IMR-90 (cell line): ENCODE results near the gene GLRX3. TPM values are rescaled to one million over a fixed set of nuclear protein-coding genes. Genes with fewer than 3 reads are reported as not detected.
A peak's percentile ranks its signal among the peaks of the same experiment; 100 is the strongest.

Source experiments
- ATAC-seq: fragments of 200-7000 bp; cut with Tn5 transposase; 2 replicates; pipeline ENCODE4 v1.9.1; 2020; ENCODE audit warnings: low read depth, mild to moderate bottlenecking, moderate library complexity
- BruUV-seq: library from RNA; stranded (reverse); fragments of 400-500 nt; replicated peaks from 2 replicates; lab custom pipeline; 2021; lab: Mats Ljungman, UMichigan
- CTCF ChIA-PET: fragments of 300-600 bp; formaldehyde crosslinking; extraction: SDS; loops from one replicate; lab custom pipeline; 2021; ENCODE audit warnings: antibody characterized with exemption; lab: Yijun Ruan, JAX
- POLR2A ChIA-PET: fragments of 300-600 bp; sonication (Branson Sonifier 250); formaldehyde crosslinking; loops from one replicate; lab custom pipeline; 2022; ENCODE audit warnings: antibody characterized with exemption; ENCODE audit not compliant: unreplicated experiment; lab: Charles Lee
- DNase-seq: peaks from one replicate; pipeline ENCODE4 v3.0.0; 2013
- H2AFZ ChIP-seq: replicated peaks from 2 replicates; pipeline ENCODE3; 2013; ENCODE audit warnings: low read length, mild to moderate bottlenecking; ENCODE audit not compliant: poor library complexity
- H2AK5ac ChIP-seq: 2 replicates; pipeline ENCODE4 v1.6.1; 2013; ENCODE audit warnings: low read depth, low read length, inconsistent platforms
- H2AK9ac ChIP-seq: replicated peaks from 2 replicates; pipeline ENCODE3; 2013; ENCODE audit warnings: mild to moderate bottlenecking, low read depth, low read length, moderate library complexity; ENCODE audit not compliant: poor library complexity
- H2BK120ac ChIP-seq: 2 replicates; pipeline ENCODE4 v1.6.1; 2013; ENCODE audit warnings: low read depth, low read length, inconsistent platforms
- H2BK15ac ChIP-seq: 3 replicates; pipeline ENCODE4 v1.6.1; 2013; ENCODE audit warnings: low read depth, low read length, inconsistent platforms
- H2BK20ac ChIP-seq: 2 replicates; pipeline ENCODE4 v1.6.1; 2013; ENCODE audit warnings: low read depth, mild to moderate bottlenecking, inconsistent platforms, low read length, moderate library complexity
- H2BK5ac ChIP-seq: 2 replicates; pipeline ENCODE4 v1.6.1; 2013; ENCODE audit warnings: mild to moderate bottlenecking, low read depth, low read length, inconsistent platforms; ENCODE audit not compliant: poor library complexity, severe bottlenecking
- H3K14ac ChIP-seq: replicated peaks from 2 replicates; pipeline ENCODE4 v1.6.1; 2013; ENCODE audit warnings: low read depth, low read length, inconsistent platforms
- H3K18ac ChIP-seq: 2 replicates; pipeline ENCODE4 v1.6.1; 2013; ENCODE audit warnings: low read depth, low read length, control low read depth
- H3K23ac ChIP-seq: 2 replicates; pipeline ENCODE4 v1.6.1; 2013; ENCODE audit warnings: low read depth, low read length, inconsistent platforms
- H3K27ac ChIP-seq: 2 replicates; pipeline ENCODE4 v1.5.1; 2013; ENCODE audit warnings: mild to moderate bottlenecking, control low read depth, low read length; ENCODE audit not compliant: insufficient read depth
- H3K27me3 ChIP-seq: 2 replicates; pipeline ENCODE4 v1.6.1; 2013; ENCODE audit warnings: low read length; ENCODE audit not compliant: control insufficient read depth, insufficient read depth
- H3K36me3 ChIP-seq: 2 replicates; pipeline ENCODE4 v1.6.1; 2013; ENCODE audit warnings: low read length, mixed read lengths; ENCODE audit not compliant: control insufficient read depth, insufficient read depth
- H3K4ac ChIP-seq: 2 replicates; pipeline ENCODE4 v1.6.1; 2013; ENCODE audit warnings: low read depth, low read length, inconsistent platforms
- H3K4me1 ChIP-seq: 2 replicates; pipeline ENCODE4 v1.6.1; 2013; ENCODE audit warnings: low read length, mixed read lengths; ENCODE audit not compliant: control insufficient read depth, insufficient read depth
- H3K4me2 ChIP-seq: 2 replicates; pipeline ENCODE4 v1.6.1; 2013; ENCODE audit warnings: low read depth, mild to moderate bottlenecking, control low read depth, low read length, moderate library complexity
- H3K4me3 ChIP-seq: 2 replicates; pipeline ENCODE4 v1.5.1; 2013; ENCODE audit warnings: low read depth, mild to moderate bottlenecking, control low read depth, low read length, moderate library complexity; ENCODE audit not compliant: insufficient read depth
- H3K56ac ChIP-seq: 2 replicates; pipeline ENCODE4 v1.6.1; 2013; ENCODE audit warnings: low read length, inconsistent platforms; ENCODE audit not compliant: insufficient read depth; ENCODE audit errors: extremely low read depth
- H3K79me1 ChIP-seq, 2 experiments: 2 replicates each; pipeline ENCODE4 v1.6.1; 2013; ENCODE audit warnings: low read length in 2 of 2, inconsistent platforms in 1 of 2, low read depth in 1 of 2
- H3K9ac ChIP-seq: 2 replicates; pipeline ENCODE4 v1.6.1; 2013; ENCODE audit warnings: low read depth, low read length, control low read depth
- H3K9me1 ChIP-seq: 2 replicates; pipeline ENCODE4 v1.6.1; 2013; ENCODE audit warnings: low read length, inconsistent platforms; ENCODE audit not compliant: insufficient read depth
- H3K9me3 ChIP-seq: 2 replicates; pipeline ENCODE4 v1.6.1; 2013; ENCODE audit warnings: low read length; ENCODE audit not compliant: control insufficient read depth, insufficient read depth
- H4K20me1 ChIP-seq: 2 replicates; pipeline ENCODE4 v1.6.1; 2013; ENCODE audit warnings: low read length, inconsistent platforms; ENCODE audit not compliant: insufficient read depth
- H4K5ac ChIP-seq: 2 replicates; pipeline ENCODE4 v1.6.1; 2013; ENCODE audit warnings: mild to moderate bottlenecking, low read depth, low read length, control low read depth
- H4K8ac ChIP-seq, 2 experiments: 2 replicates each; pipeline ENCODE4 v1.6.1; 2013; ENCODE audit warnings: low read depth in 2 of 2, low read length in 2 of 2, control low read depth in 1 of 2, inconsistent platforms in 1 of 2
- H4K91ac ChIP-seq: 2 replicates; pipeline ENCODE4 v1.6.1; 2013; ENCODE audit warnings: low read depth, low read length, inconsistent platforms; ENCODE audit not compliant: insufficient read depth
- BHLHE40 ChIP-seq: fragments of 150-350 bp; IDR thresholded peaks from 2 replicates; pipeline ENCODE4 v1.6.1; 2016; ENCODE audit warnings: mild to moderate bottlenecking, low read depth, low read length
- CHD1 ChIP-seq: IDR thresholded peaks from 2 replicates; pipeline ENCODE4 v1.6.1; 2012; ENCODE audit warnings: low read depth, low read length, improper control_type of control experiment
- FOS ChIP-seq: fragments of 150-350 bp; IDR thresholded peaks from 2 replicates; pipeline ENCODE4 v1.6.1; 2016; ENCODE audit warnings: low read depth, low read length
- MAFK ChIP-seq: IDR thresholded peaks from 2 replicates; pipeline ENCODE4 v1.6.1; 2012; ENCODE audit warnings: low read depth, low read length, improper control_type of control experiment
- NFE2L2 ChIP-seq: fragments of 150-350 bp; IDR thresholded peaks from 2 replicates; pipeline ENCODE4 v1.6.1; 2016; ENCODE audit warnings: low read depth, mild to moderate bottlenecking, low read length
- RCOR1 ChIP-seq: IDR thresholded peaks from 2 replicates; pipeline ENCODE4 v1.6.1; 2012; ENCODE audit warnings: mild to moderate bottlenecking, low read length, improper control_type of control experiment; ENCODE audit not compliant: insufficient replicate concordance
- USF2 ChIP-seq: fragments of 150-350 bp; IDR thresholded peaks from 2 replicates; pipeline ENCODE4 v1.6.1; 2017; ENCODE audit warnings: mild to moderate bottlenecking, antibody characterized with exemption, low read length, low read depth
- WGBS, 2 experiments: methylation state at CpG; one replicate each; pipeline versions ENCODE4 v1.1.5 to v1.1.7; 2013; ENCODE audit warnings: missing lambda C conversion rate in 2 of 2; ENCODE audit not compliant: insufficient read length in 1 of 2; ENCODE audit errors: extremely low coverage in 2 of 2; 5-methylcytosine and 5-hydroxymethylcytosine counted together
- dilution Hi-C: fragments of 300-500 bp; cut with HindIII; formaldehyde crosslinking; loops from one replicate; pipeline ENCODE4 v1.14.3; 2018; ENCODE audit warnings: low sequenced_read_pairs; ENCODE audit not compliant: unreplicated experiment
- in situ Hi-C: fragments of 300-500 bp; cut with MboI; formaldehyde crosslinking; loops from 3 replicates; pipeline ENCODE4 v1.14.3; 2019; ENCODE audit warnings: low sequenced_read_pairs, inconsistent platforms, mixed read lengths
- intact Hi-C: fragments of 100-400 bp; cut with micrococcal nuclease; formaldehyde crosslinking; loops from 2 replicates; pipeline ENCODE4 v1.10.0; 2022
- polyA plus RNA-seq, 3 experiments: library from polyadenylated mRNA; depleted of rRNA; stranded (reverse); fragments of >200 nt; gene quantifications; 2 replicates each; pipeline ENCODE4 v1.2.3, GENCODE V29; 2012; ENCODE audit warnings: low replicate concordance in 1 of 3
- total RNA-seq: library from RNA; depleted of rRNA; stranded (reverse); fragments of >200 nt; gene quantifications from 2 replicates; pipeline ENCODE4 v1.2.3, GENCODE V29; 2012
- TF ChIP-seq, protein P1 (sequence below): conservative IDR thresholded peaks from 2 replicates; pipeline ENCODE4 v1.5.1; 2012; ENCODE audit warnings: mild to moderate bottlenecking, low read depth, low read length, improper control_type of control experiment
- TF ChIP-seq, protein P2 (sequence below): fragments of 150-350 bp; IDR thresholded peaks from 2 replicates; pipeline ENCODE4 v1.6.1; 2016; ENCODE audit warnings: low read depth, mild to moderate bottlenecking, low read length, moderate library complexity, borderline replicate concordance

Gene GLRX3
- total and polyA plus RNA-seq, 2 of the 4 experiments (the other 2 are of a cell fraction) = 78.7 to 81.7 TPM

DNA sequence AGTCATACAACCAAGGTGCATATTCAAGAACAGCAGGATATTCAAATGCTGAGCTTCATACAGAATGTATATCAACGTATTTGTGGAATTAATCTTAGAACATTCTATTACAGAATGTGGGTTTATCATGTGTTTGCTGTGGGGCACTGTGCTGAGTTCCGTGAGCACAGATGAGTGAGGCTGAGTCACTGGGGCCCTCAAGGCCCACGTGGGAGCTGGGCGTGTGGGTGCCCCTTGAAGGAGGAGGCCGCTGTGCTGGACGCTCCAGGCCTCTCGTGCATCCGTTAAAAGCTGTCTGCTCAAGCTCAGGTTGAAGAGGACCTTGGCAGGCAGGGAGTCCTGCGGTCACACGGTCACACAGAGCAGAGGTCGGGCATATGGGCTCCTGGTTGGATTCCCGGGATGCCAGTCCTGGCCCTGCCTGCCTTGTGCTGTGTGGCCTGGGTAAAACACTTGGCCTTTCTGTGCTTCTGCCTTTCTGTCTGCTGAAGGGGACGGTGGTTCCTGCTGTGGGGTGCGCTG lies 70.1 kb downstream of the GLRX3 start:
- no peak overlapping the region for H2BK15ac ChIP-seq
- no peak overlapping the region for H3K18ac ChIP-seq
- H4K5ac ChIP-seq = no peak overlapping the region
- no peak overlapping the region for H2AK9ac ChIP-seq
- H3K9me1 ChIP-seq = no peaks in the 10 kb centered on the region
- dilution Hi-C loops (no loop called here), intact Hi-C loops (loop anchor here (5.0 kb wide), 1 partner anchor 1581 kb away; no protein-coding TSS in a partner anchor), in situ Hi-C loops (no loop called here)
- ChIA-PET POLR2A (no interaction called here), CTCF (no interaction called here)
- H3K9me3 ChIP-seq = no peaks in the 10 kb centered on the region
- no peak overlapping the region for H3K23ac ChIP-seq
- no peak overlapping the region for H2AFZ ChIP-seq
- WGBS, 2 experiments = 73% methylated on average over 4 of the region's 14 CpGs; no CpG with 5 or more reads in 1 of the 2 experiments
- H3K14ac ChIP-seq = no peak overlapping the region
- ATAC-seq (peak; percentile 25; the same call in 1 of the 2 replicates), DNase-seq (no peak)
- no peaks in the 10 kb centered on the region for H3K79me1 ChIP-seq
- no peak overlapping the region for H2BK20ac ChIP-seq
- H3K27ac ChIP-seq = no peak overlapping the region
- no peak overlapping the region for H3K56ac ChIP-seq
- H2BK120ac ChIP-seq = no peak overlapping the region
- no peak overlapping the region for H4K8ac ChIP-seq
- H4K91ac ChIP-seq = no peak overlapping the region
- H3K4me3 ChIP-seq = no peak overlapping the region
- no peaks in the 10 kb centered on the region for H3K4me1 ChIP-seq
- H3K9ac ChIP-seq = no peak overlapping the region
- BruUV-seq = no TSS peak
- no peaks in the 10 kb centered on the region for H4K20me1 ChIP-seq
- H2BK5ac ChIP-seq = no peak overlapping the region
- no peak for TF ChIP-seq MAFK
- TF ChIP-seq, protein P1, sequence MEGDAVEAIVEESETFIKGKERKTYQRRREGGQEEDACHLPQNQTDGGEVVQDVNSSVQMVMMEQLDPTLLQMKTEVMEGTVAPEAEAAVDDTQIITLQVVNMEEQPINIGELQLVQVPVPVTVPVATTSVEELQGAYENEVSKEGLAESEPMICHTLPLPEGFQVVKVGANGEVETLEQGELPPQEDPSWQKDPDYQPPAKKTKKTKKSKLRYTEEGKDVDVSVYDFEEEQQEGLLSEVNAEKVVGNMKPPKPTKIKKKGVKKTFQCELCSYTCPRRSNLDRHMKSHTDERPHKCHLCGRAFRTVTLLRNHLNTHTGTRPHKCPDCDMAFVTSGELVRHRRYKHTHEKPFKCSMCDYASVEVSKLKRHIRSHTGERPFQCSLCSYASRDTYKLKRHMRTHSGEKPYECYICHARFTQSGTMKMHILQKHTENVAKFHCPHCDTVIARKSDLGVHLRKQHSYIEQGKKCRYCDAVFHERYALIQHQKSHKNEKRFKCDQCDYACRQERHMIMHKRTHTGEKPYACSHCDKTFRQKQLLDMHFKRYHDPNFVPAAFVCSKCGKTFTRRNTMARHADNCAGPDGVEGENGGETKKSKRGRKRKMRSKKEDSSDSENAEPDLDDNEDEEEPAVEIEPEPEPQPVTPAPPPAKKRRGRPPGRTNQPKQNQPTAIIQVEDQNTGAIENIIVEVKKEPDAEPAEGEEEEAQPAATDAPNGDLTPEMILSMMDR = no peak
- TF ChIP-seq RCOR1 = no peak
- no peak for TF ChIP-seq FOS
- no peak for TF ChIP-seq CHD1
- no peak for TF ChIP-seq NFE2L2
- TF ChIP-seq USF2 = peak; percentile 21; the same call in 1 of the 2 replicates
- TF ChIP-seq, protein P2, sequence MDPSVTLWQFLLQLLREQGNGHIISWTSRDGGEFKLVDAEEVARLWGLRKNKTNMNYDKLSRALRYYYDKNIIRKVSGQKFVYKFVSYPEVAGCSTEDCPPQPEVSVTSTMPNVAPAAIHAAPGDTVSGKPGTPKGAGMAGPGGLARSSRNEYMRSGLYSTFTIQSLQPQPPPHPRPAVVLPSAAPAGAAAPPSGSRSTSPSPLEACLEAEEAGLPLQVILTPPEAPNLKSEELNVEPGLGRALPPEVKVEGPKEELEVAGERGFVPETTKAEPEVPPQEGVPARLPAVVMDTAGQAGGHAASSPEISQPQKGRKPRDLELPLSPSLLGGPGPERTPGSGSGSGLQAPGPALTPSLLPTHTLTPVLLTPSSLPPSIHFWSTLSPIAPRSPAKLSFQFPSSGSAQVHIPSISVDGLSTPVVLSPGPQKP = no peak
- TF ChIP-seq BHLHE40 = no peak
- H3K36me3 ChIP-seq = no peaks in the 10 kb centered on the region
- no peak overlapping the region for H3K4me2 ChIP-seq
- no peak overlapping the region for H2AK5ac ChIP-seq
- H3K4ac ChIP-seq = no peak overlapping the region
- H3K27me3 ChIP-seq = no peaks in the 10 kb centered on the region; the same call in 1 of the 2 replicates
